Hematopoietic multipotent progenitor cell treated with erythropoietin and hydrocortisone succinate and interleukin-3 and kit ligand, for 8 days (in vitro differentiated cells): ENCODE results near the gene PPP1R18.
"Not testable (repeated sequence)": the region's sequence is repeated elsewhere in the genome, so short reads cannot be mapped to it uniquely, and the experiment has no call there.

Source experiments
- DNase-seq: peaks from one replicate; pipeline ENCODE4 v3.0.0-alpha.2; 2015

PPP1R18 gene

GRCh38 chr6:30657922-30658321, 28.5 kb downstream of the PPP1R18 start:
- DNase-seq: not testable (repeated sequence)

DNA sequence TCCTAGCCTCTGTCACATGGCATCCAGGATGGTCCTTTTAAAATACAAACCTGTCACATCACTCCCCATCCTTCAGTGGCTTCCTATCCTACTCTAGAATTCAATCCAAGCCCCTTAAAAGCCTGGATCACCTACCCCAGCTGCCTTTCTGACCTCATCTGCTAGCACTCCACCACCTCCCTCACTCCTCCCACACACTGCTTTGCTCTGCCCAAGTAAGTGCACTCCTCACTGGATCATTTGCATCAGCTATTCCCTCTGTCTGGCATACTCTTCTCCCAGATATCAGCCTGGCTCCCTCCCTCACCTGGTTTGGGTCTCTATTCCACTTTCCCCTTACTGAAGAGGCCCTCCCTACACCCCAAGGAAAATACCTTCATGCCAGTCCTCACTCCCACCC, 29.0 kb downstream of the PPP1R18 start:
- DNase-seq: no peak

GRCh38 chr6:30656513-30656912, 29.9 kb downstream of the PPP1R18 start:
- no peak for DNase-seq

DNA sequence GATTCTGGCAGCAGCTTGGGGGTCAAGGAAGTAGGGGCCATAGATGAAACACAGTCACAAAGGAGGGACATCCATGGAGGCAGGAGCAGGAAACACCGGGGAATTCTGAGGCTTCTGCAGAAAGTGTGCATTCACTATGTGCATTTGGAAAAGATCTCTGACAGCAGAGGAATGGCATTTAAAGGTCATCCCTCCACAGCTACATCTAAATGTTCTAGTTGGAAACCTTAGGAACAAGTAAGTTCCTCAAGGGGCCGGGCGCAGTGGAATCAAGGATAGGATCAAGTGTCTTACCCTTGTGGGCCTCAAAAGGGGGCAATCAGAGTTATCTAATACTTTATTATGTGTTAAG, 30.7 kb downstream of the PPP1R18 start:
- no peak for DNase-seq

DNA sequence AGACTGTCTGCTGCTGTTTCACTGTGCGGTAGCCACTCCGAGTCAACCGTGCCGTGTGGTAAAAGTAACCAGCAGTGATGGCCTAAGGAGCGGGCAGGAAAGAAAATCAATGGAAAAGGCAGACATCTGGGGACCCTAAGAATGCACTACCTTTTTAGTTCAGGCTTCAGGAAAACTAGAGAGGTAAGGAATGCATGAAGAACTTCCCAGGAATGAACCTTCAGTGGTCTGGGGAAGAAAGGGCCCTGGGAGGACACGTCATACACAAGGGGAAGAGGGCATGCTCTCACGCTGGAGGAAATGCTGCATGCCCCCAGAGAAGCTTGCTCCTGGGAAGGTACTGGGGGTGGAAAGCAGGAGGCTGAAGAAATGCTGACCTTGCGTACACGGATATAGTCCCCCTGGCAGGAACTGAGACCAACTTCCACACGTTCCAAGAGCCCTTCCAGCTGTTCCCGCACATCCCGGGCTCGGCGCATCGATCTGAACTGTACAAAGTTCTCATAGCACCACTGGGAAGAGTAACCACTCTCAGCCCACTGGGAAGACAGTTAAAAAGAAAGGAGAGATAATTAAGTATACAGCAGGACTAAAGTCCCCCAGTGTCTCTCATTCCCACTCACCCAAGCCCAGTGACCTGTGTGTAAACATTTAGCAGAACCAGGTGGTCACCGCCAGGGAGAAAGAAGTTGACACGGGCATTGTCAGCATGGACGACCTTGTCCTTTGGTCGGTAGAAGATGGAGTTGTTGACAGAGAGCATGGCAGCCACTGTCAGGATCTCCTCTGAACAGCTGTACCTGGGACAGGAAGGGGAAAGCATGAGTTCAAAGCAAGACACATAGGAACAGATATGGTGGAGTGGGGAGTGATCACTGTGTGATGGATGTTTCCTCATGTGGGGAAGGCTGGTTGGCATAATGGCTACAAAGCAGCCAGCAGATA, 31.4 kb downstream of the PPP1R18 start:
- DNase-seq: no peak

- no peak for DNase-seq
These were observed 35.3 kb downstream of the PPP1R18 start for GRCh38 chr6:30651143-30651542.

DNA sequence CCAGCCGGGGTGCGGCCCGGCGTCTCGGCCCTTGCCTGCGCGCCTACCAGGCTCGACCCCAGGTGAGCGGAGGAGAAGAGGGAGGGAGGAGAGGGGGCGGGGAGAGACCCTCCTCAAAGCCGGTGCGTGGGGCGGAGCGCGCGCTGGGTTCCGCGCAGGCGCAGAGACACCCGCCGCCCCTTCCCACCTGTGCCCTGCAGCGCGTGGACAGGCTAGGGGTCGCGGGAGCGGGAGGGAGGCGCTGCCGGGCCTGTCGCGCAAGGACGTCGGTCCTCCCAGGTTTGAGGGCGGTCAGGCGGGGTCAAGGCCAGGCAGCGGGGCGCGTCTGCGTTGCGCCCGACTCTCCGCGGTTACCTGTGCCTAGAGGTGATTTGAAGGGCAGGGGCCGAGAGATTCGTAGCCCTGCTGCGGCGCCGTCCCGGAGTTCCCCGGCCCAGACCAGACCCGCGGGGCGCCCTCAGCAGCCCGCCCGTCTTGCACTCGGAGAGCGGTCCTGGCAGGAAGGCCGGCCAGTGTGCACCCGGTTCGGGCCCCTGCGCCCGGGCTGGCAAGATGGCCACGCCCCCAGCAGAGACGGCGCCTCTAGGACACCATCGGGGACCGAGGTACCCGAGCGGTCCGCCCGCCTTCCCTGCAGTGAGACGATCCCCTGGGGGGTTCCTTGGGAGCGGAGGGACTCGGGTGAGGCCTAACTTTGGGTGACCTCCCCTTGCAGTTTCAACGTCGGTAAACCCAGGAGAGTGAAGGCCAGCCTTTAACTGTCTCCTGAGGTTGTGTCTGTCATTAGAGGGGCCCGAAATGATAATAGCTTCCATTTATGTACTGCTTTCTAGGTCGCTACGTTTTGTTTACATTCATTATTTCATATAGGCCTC, 39.0 kb downstream of the PPP1R18 start:
- peak; percentile 75 for DNase-seq

DNA sequence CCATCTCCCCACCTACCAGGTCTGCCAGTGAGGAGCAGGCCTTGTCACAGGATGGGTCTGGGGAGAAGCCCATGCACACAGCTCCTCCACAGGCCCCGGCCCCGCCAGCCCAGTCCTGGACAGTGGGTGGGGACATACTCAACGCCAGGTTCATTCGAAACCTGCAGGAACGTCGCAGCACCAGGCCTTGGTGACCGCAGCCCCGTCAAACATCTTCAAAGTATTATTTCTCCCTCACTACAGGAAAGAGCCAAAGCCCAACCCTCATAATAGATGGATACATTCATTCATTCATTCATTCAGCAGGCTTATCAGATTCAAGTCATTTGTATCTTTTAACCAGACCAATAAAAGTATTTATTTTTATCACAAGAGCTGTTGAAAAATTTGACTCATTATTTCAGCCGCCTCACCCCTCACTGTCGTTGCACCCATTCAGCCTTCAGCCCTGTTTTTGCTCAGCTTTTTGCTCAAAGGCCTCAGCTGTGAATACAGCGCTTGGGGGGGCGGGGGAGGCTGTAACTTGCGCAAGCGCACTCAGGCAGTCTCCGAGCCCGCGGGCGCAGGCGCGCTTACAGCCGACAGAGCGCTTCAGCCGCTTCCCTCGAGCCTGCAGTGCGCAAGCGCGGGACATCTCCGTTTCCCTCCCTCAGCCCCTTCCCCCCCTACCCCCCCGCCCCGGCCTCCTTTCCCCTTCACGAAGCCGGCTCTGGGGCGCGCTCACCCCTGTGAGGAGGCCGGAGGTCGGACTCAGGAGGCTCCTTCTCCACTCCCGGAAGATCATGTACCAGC, 39.8 kb downstream of the PPP1R18 start, which contains the start of gene C6orf136:
Gene C6orf136, plus strand, starts transcription at position 684 of the 792 bp plus-strand sequence. Its CDS starts 99 bp downstream, at position 783.
- DNase-seq: peak; percentile 94

GRCh38 chr6:30645989-30646388, 40.5 kb downstream of the PPP1R18 start:
- DNase-seq: no peak

DNA sequence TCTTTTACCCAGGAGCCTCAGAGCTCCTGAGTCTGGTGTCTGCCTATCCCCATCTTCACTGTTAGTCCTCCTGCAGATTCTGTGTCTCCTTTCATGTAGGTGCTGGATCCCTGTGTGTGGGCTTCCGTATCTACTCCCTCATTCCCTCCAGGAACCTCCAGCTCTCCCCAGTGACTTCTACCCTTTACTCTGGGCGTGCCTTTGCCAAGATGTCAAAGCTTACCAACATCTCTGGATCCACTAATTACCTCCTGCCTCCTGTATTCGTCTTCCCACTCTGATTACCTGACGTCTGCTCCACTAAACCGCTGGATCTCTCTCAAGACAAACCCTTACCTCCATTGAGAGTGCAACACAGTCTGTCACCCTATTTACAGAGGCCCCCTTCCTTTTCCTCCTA, 41.7 kb downstream of the PPP1R18 start:
- no peak for DNase-seq

DNA sequence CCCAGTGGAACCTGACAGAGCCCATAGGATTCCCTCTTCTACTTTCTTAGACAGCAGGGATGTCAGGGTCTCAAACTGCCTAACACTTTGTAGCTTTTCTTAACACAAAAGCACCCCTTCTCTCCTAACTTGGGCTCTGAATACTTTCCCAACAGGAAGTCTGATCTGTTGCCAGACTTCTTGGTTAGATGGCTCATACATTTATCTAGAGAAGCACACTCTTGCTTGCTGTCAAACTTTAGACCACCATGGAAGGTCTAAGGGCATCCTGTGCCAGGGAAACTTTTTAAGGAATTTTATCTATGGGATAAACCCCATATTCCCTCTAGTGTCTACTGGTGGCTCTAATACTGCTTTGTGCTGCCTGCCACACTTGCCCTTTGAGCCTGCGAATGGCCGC, 42.8 kb downstream of the PPP1R18 start:
- DNase-seq: no peak

- no peak for DNase-seq
These were observed 45.4 kb downstream of the PPP1R18 start for GRCh38 chr6:30641048-30641447.

- DNase-seq: peak; percentile 46
These were observed 46.0 kb downstream of the PPP1R18 start for GRCh38 chr6:30640481-30640880.

DNA sequence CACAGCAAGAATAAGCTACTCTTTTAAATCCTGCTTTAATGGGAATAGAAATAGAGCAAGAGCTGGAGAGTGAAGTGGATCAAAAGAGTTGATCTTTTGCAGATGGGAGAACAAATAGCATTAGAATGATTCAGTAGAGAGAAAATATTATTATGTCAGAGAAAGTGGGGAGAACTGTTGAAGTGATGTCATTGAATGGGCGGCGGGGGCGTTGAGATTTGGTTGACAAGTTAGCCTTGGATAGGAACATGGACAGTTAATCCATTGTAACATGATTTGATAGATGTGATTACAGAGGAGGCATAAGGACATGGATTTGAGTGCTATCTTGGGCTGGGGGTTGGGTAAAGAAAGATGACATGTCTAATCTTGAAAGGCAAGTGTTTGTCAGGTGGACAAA, 50.6 kb downstream of the PPP1R18 start:
- no peak for DNase-seq

GRCh38 chr6:30626484-30627366, 59.7 kb downstream of the PPP1R18 start, which contains the start of gene ATAT1:
Gene ATAT1 (plus strand): TSS chr6:30626874.
- peak; percentile 88 for DNase-seq
